Measurements from ENCODE around the gene ATXN7.

Gene ATXN7

DNA sequence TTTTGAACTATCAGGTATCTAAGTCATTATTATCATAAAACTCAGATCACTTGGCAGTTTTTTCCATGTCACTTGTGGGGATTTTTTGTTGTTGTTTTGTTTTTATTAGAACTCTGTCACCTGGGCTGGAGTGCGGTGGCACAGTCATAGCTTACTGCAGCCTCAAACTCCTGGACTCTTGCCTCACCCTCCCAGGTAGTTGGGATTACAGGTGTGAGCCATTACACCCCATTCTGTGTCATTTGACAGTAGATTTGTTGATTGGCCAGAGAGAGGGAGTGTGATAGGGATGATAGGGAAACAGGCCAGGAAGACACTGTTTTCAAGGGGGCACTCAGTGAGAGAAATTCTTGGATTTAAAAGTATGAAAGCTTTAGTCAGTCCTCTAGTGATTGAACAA is 103.2 kb downstream of the ATXN7 start:
- DNase-seq (ENCODE audit: extremely low read depth, low read depth), result no peak
- no peak overlapping the region for H3K4me3 ChIP-seq (replicated peaks; ENCODE audit: low read depth, low read length)
- TF ChIP-seq, protein P1, sequence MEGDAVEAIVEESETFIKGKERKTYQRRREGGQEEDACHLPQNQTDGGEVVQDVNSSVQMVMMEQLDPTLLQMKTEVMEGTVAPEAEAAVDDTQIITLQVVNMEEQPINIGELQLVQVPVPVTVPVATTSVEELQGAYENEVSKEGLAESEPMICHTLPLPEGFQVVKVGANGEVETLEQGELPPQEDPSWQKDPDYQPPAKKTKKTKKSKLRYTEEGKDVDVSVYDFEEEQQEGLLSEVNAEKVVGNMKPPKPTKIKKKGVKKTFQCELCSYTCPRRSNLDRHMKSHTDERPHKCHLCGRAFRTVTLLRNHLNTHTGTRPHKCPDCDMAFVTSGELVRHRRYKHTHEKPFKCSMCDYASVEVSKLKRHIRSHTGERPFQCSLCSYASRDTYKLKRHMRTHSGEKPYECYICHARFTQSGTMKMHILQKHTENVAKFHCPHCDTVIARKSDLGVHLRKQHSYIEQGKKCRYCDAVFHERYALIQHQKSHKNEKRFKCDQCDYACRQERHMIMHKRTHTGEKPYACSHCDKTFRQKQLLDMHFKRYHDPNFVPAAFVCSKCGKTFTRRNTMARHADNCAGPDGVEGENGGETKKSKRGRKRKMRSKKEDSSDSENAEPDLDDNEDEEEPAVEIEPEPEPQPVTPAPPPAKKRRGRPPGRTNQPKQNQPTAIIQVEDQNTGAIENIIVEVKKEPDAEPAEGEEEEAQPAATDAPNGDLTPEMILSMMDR (IDR thresholded peaks at IDR 0.05; ENCODE audit: low read depth, low read length, missing control alignments), result no peak

DNA sequence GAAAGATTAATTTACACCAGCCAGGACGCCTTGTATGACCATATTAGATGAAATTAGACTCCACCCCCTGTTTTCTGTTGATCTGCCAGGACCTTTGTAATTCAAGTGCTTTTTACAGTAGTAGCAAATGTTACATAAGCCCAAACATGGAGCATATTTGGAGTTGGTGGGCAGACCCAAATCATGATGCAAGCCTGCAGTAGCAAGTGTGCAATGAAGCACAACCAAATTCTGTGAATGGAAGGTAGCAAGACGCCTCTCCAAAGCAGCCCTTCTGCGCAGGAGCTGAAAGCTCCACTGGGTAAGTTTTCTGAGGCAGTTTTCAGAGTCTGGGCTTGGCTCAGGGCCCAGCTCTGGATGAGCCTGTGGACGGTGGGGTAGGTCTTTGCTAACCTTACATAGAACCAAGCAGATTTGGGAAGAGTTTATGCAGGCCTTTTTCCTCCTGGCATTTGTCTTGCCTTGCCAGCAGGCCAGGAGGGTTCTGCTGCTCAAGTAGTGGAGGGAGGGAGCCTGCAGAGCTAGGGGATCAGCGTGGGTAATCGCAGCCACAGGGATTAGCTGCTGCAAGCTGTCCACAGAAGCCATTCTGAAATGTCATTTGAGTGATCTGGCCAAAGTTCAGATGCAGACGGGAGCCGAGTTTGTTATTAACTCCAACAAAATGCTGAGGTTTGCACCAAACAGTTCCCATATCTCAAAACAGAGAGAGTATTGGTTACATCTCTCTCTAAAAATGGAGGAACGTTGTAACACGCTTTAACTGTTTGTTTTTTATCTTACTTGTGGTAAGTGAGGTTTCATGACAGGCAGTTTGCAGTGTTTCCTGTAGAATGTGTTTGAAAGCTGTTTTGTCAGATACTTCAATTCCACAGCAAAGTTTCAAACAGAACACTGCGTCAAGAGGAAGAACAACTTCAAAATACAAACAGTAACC is 104.3 kb downstream of the ATXN7 start:
- TF ChIP-seq, protein P1 (IDR thresholded peaks at IDR 0.05; ENCODE audit: low read depth, low read length, missing control alignments), result no peak
- no peak overlapping the region for H3K4me3 ChIP-seq (replicated peaks; ENCODE audit: low read depth, low read length)
- DNase-seq (ENCODE audit: extremely low read depth, low read depth), result no peak

DNA sequence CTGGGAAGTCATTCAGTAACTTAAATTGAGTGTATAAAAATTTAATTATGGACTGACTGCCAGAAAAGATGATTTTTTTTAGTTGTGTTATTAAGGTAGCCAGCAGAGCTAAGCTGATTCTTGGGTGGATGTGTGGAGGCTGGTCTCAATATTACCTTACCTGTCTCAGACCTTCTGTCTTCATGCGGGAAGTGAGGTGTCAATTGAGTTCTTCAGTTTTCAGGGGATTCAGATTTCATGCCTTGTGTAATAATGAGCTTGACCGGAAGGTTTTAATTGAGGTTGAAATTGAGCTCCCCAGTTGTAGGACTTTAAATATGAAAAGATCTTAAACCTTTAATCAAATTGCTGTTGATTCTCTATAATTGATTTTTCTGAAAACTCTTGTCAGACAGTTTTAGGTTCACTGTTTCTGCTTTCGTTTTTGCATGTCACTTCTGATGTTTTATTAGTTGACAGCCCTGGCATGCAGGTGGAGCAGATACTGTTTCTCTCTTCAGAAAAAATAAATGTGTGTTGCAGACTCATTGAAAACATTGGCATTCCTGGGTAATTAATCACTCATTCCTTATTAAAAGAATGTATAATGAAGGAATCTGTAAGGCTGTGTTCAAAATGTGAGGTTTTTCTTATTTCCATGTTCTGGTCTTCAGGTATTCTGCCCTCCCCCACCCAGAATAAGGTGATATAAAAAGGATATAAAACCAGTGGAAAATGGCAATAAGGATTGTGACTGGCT is 105.1 kb downstream of the ATXN7 start:
- TF ChIP-seq, protein P1 (IDR thresholded peaks at IDR 0.05; ENCODE audit: low read depth, low read length, missing control alignments), result no peak
- no peak for DNase-seq (ENCODE audit: extremely low read depth, low read depth)
- H3K4me3 ChIP-seq (replicated peaks; ENCODE audit: low read depth, low read length), result no peak overlapping the region

DNA sequence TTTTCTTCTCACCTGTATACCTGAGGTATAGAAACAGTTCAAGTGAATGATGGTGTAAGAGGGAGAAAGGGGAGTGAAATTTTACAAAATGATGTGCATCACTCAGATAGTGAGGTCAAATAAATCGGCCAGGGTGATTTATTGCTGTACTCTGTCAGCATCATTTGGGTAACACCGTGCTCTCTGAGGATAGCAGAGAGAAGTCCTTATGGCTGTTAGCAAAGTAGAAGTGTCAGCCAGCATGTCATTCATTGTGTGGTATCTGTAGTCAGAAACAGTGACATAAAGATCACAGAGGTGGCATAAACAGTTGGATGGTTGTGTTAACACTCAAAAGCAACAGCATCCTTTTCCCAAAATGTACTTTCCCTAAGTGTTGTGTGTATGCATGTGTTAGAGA is 106.2 kb downstream of the ATXN7 start:
- no peak overlapping the region for H3K4me3 ChIP-seq (replicated peaks; ENCODE audit: low read depth, low read length)
- DNase-seq (ENCODE audit: extremely low read depth, low read depth), result no peak
- TF ChIP-seq, protein P1 (IDR thresholded peaks at IDR 0.05; ENCODE audit: low read depth, low read length, missing control alignments), result no peak

DNA sequence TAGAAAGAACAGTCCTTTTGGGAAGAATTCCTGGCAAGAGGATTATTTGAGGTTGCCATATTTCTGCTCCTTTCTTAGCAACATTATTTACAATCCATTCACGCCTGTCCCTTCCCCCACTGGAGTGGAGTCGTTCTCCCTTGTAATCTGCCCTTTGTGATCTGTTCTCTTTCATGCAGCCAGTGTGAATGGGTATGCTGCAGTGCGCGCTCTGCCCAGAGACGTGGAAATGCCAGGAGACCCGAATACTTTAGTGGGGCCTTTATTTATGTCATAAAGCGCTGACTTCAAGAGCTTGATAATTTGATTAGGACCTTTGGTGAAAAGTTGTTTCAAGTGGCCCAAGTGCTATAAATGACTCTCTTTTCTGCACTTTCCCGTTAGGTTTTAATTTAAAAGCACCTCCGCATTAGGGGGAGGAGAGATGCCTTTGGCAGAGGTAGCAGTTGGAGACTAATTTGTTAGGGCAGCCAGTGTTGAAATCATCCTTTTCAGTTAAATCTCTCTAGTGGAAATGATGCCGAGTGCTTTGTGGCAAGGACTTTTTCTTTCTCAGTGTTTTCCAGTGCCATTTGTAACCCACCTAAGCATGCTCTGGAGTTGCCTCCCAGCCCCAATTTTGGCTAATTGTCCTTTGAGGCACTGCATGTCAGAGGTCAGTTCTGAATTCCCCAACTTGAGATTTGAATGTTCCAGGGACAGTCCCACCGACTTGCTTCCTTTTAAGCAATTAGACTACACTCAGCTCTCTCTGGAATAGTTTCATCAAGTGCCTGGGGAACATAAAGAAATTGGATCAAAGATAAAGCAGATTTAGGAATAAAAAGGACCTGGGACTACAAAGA is 107.2 kb downstream of the ATXN7 start:
- DNase-seq (ENCODE audit: extremely low read depth, low read depth), result no peak
- TF ChIP-seq, protein P1 (IDR thresholded peaks at IDR 0.05; ENCODE audit: low read depth, low read length, missing control alignments), result no peak
- H3K4me3 ChIP-seq (replicated peaks; ENCODE audit: low read depth, low read length), result no peak overlapping the region

DNA sequence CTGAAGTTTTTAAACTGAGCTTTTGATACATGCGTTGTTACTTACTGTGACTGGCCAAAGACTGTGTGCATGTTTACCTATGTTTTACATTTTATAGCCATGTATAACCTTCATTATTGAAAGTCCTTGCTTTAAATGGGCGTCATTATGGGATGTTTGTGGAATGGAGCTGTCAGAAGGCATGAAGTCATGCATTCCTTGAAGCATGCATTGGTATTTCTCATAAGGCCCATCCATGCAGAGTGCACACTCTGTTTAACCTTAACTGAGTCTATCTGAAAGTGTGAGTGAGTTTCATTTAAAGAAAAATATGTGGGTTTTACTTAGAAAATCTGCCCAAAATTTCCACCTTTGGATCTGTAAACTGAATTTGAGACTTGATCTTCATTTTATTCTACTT is 108.5 kb downstream of the ATXN7 start:
- H3K4me3 ChIP-seq (replicated peaks; ENCODE audit: low read depth, low read length), result no peak overlapping the region
- DNase-seq (ENCODE audit: extremely low read depth, low read depth), result no peak
- TF ChIP-seq, protein P1 (IDR thresholded peaks at IDR 0.05; ENCODE audit: low read depth, low read length, missing control alignments), result no peak
